ENCODE measurements around the gene CDT1.
"Not testable (repeated sequence)": the region's sequence is repeated elsewhere in the genome, so short reads cannot be mapped to it uniquely, and the experiment has no call there.

- not testable (repeated sequence) for TF ChIP-seq CTCF (IDR thresholded peaks at IDR 0.05 in 2 of 3, conservative IDR thresholded peaks at IDR 0.05 in 1 of 3; ENCODE audit: borderline replicate concordance in 1 of 3, insufficient read depth in 1 of 3, low read depth in 2 of 3, low read length in 2 of 3); EZH2phosphoT487 (IDR thresholded peaks at IDR 0.05; ENCODE audit: borderline replicate concordance); ZBTB33 (IDR thresholded peaks at IDR 0.05; ENCODE audit: extremely low read depth, insufficient replicate concordance, low read length); EZH2 (IDR thresholded peaks at IDR 0.05); POLR2AphosphoS5 (IDR thresholded peaks at IDR 0.05; ENCODE audit: low read depth, low read length); RAD21 (IDR thresholded peaks at IDR 0.05; ENCODE audit: low read depth); POLR2A (IDR thresholded peaks at IDR 0.05; ENCODE audit: borderline replicate concordance, extremely low read depth, insufficient read depth, insufficient read length)
Measured at GRCh38 chr16:88771781-88772180, 31.8 kb upstream of the CDT1 start.
